Mesendoderm (in vitro differentiated cells): ENCODE data around the gene ZNF638.

Experiments
- DNase-seq: peaks from one replicate; pipeline ENCODE4 v3.0.0; 2013
- H2AK5ac ChIP-seq: 2 replicates; pipeline ENCODE4 v1.6.1; 2013; ENCODE audit warnings: low read length, inconsistent platforms
- H2BK120ac ChIP-seq: 2 replicates; pipeline ENCODE4 v1.6.1; 2013; ENCODE audit warnings: low read depth, mild to moderate bottlenecking, low read length, moderate library complexity, mixed read lengths
- H2BK15ac ChIP-seq: replicated peaks from 2 replicates; pipeline ENCODE4 v1.6.1; 2013; ENCODE audit warnings: low read depth, mild to moderate bottlenecking, moderate library complexity
- H2BK5ac ChIP-seq: 2 replicates; pipeline ENCODE4 v1.6.1; 2013; ENCODE audit warnings: low read length, inconsistent platforms
- H3K18ac ChIP-seq: 2 replicates; pipeline ENCODE4 v1.6.1; 2013; ENCODE audit warnings: mild to moderate bottlenecking, low read length, mixed read lengths
- H3K23ac ChIP-seq: one replicate; pipeline ENCODE4 v1.6.1; 2013; ENCODE audit warnings: low read length
- H3K27ac ChIP-seq: 2 replicates; pipeline ENCODE4 v1.5.1; 2013; ENCODE audit warnings: low read depth, mild to moderate bottlenecking, inconsistent platforms, low read length, moderate library complexity
- H3K27me3 ChIP-seq: 2 replicates; pipeline ENCODE4 v1.6.1; 2013; ENCODE audit warnings: low read length, control low read depth, mild to moderate bottlenecking, inconsistent platforms; ENCODE audit not compliant: insufficient read depth, poor library complexity
- H3K36me3 ChIP-seq: 2 replicates; pipeline ENCODE4 v1.6.1; 2013; ENCODE audit warnings: low read length, inconsistent platforms; ENCODE audit not compliant: control insufficient read depth, insufficient read depth
- H3K4ac ChIP-seq: one replicate; pipeline ENCODE4 v1.6.1; 2013; ENCODE audit warnings: low read depth, mild to moderate bottlenecking, low read length, moderate library complexity
- H3K4me1 ChIP-seq: 2 replicates; pipeline ENCODE4 v1.6.1; 2013; ENCODE audit warnings: low read depth, low read length, inconsistent platforms; ENCODE audit not compliant: control insufficient read depth
- H3K4me2 ChIP-seq: 2 replicates; pipeline ENCODE4 v1.6.1; 2013; ENCODE audit warnings: low read length
- H3K4me3 ChIP-seq: 2 replicates; pipeline ENCODE4 v1.5.1; 2013; ENCODE audit warnings: mild to moderate bottlenecking, low read length
- H3K56ac ChIP-seq: one replicate; pipeline ENCODE4 v1.6.1; 2013; ENCODE audit warnings: low read length
- H3K79me1 ChIP-seq: 2 replicates; pipeline ENCODE4 v1.6.1; 2013; ENCODE audit warnings: low read length, inconsistent platforms
- H3K79me2 ChIP-seq: 2 replicates; pipeline ENCODE4 v1.6.1; 2013; ENCODE audit warnings: mild to moderate bottlenecking, low read length; ENCODE audit not compliant: control insufficient read depth, insufficient read depth
- H3K9ac ChIP-seq: 2 replicates; pipeline ENCODE4 v1.6.1; 2013; ENCODE audit warnings: low read length, inconsistent platforms
- H4K5ac ChIP-seq: one replicate; pipeline ENCODE4 v1.6.1; 2013; ENCODE audit warnings: low read length
- H4K8ac ChIP-seq: one replicate; pipeline ENCODE4 v1.6.1; 2013; ENCODE audit warnings: low read depth, mild to moderate bottlenecking, control low read depth, low read length, moderate library complexity
- WGBS: extraction: QIAGEN DNeasy Blood & Tissue Kit; methylation state at CpG from one replicate; pipeline ENCODE4 v1.1.7; 2013; ENCODE audit warnings: low lambda C conversion rate, missing lambda C conversion rate; ENCODE audit not compliant: insufficient coverage; ENCODE audit errors: extremely low coverage; 5-methylcytosine and 5-hydroxymethylcytosine counted together

ZNF638 gene

DNA sequence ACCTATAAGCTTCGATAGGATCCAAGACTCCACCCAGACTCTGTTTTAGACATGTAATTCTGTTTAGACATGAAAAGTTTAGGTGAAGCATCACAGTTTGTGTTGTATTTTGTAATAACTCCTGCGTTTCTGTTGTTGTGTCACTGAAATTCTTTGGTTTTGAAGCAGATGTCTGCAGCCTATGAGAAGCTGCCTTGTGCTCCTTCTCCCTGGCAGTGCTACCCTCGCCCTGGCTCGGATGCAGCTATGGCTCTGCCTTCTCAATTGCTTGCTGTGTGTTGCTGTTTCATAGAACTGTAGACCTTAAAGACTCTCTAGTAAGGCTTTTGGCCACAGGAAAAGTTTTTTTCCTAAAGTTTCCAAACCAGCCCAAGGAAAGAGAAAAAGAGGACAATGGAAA is 40.2 kb upstream of the ZNF638 start:
- Histone ChIP-seq H3K4me3 (no peak overlapping the region), H3K79me1 (no peaks in the 10 kb centered on the region), H2BK120ac (no peak overlapping the region), H3K27me3 (no peaks in the 10 kb centered on the region), H3K18ac (no peak overlapping the region), H3K4me1 (no peaks in the 10 kb centered on the region), H3K4me2 (no peak overlapping the region), H3K56ac (no peak overlapping the region), H2BK5ac (no peak overlapping the region), H3K79me2 (no peaks in the 10 kb centered on the region), H3K4ac (no peak overlapping the region), H4K8ac (no peak overlapping the region), H2BK15ac (no peak overlapping the region), H3K9ac (no peak overlapping the region), H3K36me3 (no peaks in the 10 kb centered on the region), H2AK5ac (no peak overlapping the region), H4K5ac (no peak overlapping the region), H3K27ac (no peak overlapping the region), H3K23ac (no peak overlapping the region)
- DNase-seq, result no peak
- WGBS, result no CpG with 5 or more reads among the region's 4 CpGs

DNA sequence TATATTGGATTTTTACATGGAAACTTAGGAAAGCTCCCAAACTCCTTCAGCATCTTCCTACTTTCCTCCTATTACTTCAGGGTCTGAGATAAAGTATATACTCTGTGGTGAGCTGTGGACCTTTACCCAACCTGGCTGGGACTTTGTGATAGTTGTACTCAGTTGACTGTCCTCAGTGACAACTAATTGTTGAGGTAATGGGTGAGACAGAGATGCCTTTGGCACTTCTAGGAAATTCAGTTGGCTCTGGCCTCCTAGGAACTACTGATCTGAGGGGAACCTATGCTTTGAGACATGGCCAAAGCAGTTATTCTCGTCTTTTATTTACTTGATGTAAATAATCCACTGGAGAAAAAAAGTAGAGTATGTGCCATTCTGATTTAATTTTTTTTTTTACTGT is 39.4 kb upstream of the ZNF638 start:
- H3K18ac ChIP-seq, result no peak overlapping the region
- no peak overlapping the region for H4K8ac ChIP-seq
- H2AK5ac ChIP-seq, result no peak overlapping the region
- no peak overlapping the region for H2BK5ac ChIP-seq
- no peak for DNase-seq
- H3K4ac ChIP-seq, result no peak overlapping the region
- no peak overlapping the region for H3K27ac ChIP-seq
- H3K4me3 ChIP-seq, result no peak overlapping the region
- no peak overlapping the region for H4K5ac ChIP-seq
- H3K4me2 ChIP-seq, result no peak overlapping the region
- no peaks in the 10 kb centered on the region for H3K36me3 ChIP-seq
- no peak overlapping the region for H2BK15ac ChIP-seq
- no peak overlapping the region for H3K23ac ChIP-seq
- no peaks in the 10 kb centered on the region for H3K27me3 ChIP-seq
- no peaks in the 10 kb centered on the region for H3K79me2 ChIP-seq
- no peak overlapping the region for H3K56ac ChIP-seq
- no peak overlapping the region for H3K9ac ChIP-seq
- H2BK120ac ChIP-seq, result no peak overlapping the region
- no CpG with 5 or more reads among the region's 1 CpG for WGBS
- H3K4me1 ChIP-seq, result no peaks in the 10 kb centered on the region
- no peaks in the 10 kb centered on the region for H3K79me1 ChIP-seq

DNA sequence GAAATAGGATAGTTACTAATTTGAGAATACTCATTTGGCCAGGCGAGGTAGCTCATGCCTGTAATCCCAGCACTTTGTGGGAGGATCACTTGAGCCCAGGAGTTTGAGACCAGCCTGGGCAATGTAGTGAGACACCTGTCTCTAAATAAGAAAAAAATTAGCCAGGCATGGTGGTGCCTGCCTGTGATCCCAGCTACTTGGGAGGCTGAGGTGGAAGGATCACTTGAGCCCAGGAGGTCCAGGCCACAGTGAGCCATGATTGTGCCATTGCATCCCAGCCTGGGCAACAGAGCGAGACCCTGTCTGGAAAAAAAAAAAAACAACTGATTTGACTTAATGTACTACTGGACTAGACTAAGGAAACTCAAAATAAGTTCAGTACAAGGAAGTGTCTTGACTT is 32.7 kb upstream of the ZNF638 start:
- no peak overlapping the region for H2AK5ac ChIP-seq
- H2BK15ac ChIP-seq, result no peak overlapping the region
- H3K79me2 ChIP-seq, result no peaks in the 10 kb centered on the region
- no CpG with 5 or more reads among the region's 2 CpGs for WGBS
- H3K4me1 ChIP-seq, result no peaks in the 10 kb centered on the region
- no peak overlapping the region for H3K9ac ChIP-seq
- H3K27ac ChIP-seq, result no peak overlapping the region
- no peak overlapping the region for H2BK120ac ChIP-seq
- H3K23ac ChIP-seq, result no peak overlapping the region
- no peak overlapping the region for H4K5ac ChIP-seq
- H2BK5ac ChIP-seq, result no peak overlapping the region
- no peaks in the 10 kb centered on the region for H3K27me3 ChIP-seq
- H3K4ac ChIP-seq, result no peak overlapping the region
- H3K56ac ChIP-seq, result no peak overlapping the region
- H3K4me3 ChIP-seq, result no peak overlapping the region
- no peak overlapping the region for H4K8ac ChIP-seq
- H3K4me2 ChIP-seq, result no peak overlapping the region
- DNase-seq, result no peak
- H3K36me3 ChIP-seq, result no peaks in the 10 kb centered on the region
- H3K79me1 ChIP-seq, result no peaks in the 10 kb centered on the region
- H3K18ac ChIP-seq, result no peak overlapping the region

DNA sequence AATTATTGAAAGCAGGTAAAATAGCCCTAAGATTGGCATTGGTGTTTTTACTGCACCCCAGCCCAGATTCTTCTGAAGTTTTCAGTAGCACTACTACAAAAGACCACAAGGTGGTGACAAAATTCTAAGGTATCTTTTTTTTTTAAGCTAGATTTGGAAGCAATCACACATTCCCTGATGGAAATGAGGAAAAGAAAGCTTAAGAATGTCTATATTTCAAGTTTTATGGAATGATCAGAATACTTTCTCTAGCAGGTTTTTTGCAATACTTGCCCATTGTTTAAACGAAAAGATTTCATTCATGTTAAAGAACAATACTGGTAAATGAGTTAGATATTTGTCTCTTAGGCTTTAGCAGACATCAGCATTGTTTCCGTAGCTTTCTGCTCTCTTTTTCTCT is 32.1 kb upstream of the ZNF638 start:
- Histone ChIP-seq H4K8ac (no peak overlapping the region), H3K79me2 (no peaks in the 10 kb centered on the region), H3K36me3 (no peaks in the 10 kb centered on the region), H3K4me2 (no peak overlapping the region), H3K27ac (no peak overlapping the region), H3K4ac (no peak overlapping the region), H3K4me1 (no peaks in the 10 kb centered on the region), H4K5ac (no peak overlapping the region), H3K79me1 (no peaks in the 10 kb centered on the region), H3K18ac (no peak overlapping the region), H2BK5ac (no peak overlapping the region), H3K27me3 (no peaks in the 10 kb centered on the region), H3K9ac (no peak overlapping the region), H2BK120ac (no peak overlapping the region), H2BK15ac (no peak overlapping the region), H2AK5ac (no peak overlapping the region), H3K56ac (no peak overlapping the region), H3K4me3 (no peak overlapping the region), H3K23ac (no peak overlapping the region)
- WGBS, result no CpG with 5 or more reads among the region's 2 CpGs
- DNase-seq, result peak; percentile 38

DNA sequence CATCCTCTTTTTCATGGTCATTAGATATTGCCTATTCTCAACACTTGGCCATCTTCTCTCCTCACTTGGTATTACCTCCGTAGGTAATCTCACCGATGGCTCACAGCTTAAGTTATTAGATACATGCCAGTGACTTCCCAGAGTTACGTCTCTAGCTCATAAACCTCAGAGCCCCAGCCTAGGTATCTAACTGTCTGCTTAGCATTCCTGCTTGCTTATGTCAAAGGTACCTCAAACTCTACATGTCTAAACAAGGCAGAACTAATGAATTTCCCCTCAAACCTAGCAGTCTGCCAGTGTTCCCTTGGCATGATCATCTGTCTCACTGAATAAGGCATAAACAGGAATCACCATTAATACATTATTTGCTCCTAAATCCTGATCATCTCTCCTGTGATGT is 27.7 kb upstream of the ZNF638 start:
- H3K4me1 ChIP-seq, result no peaks in the 10 kb centered on the region
- no peak overlapping the region for H3K4me3 ChIP-seq
- H2BK120ac ChIP-seq, result no peak overlapping the region
- no peak overlapping the region for H3K18ac ChIP-seq
- no peak overlapping the region for H3K27ac ChIP-seq
- H4K8ac ChIP-seq, result no peak overlapping the region
- no peak overlapping the region for H3K9ac ChIP-seq
- H3K23ac ChIP-seq, result no peak overlapping the region
- H3K4ac ChIP-seq, result no peak overlapping the region
- H2AK5ac ChIP-seq, result no peak overlapping the region
- H3K79me2 ChIP-seq, result no peaks in the 10 kb centered on the region
- DNase-seq, result no peak
- H3K27me3 ChIP-seq, result no peaks in the 10 kb centered on the region
- no peaks in the 10 kb centered on the region for H3K36me3 ChIP-seq
- H3K79me1 ChIP-seq, result no peaks in the 10 kb centered on the region
- WGBS, result no CpG with 5 or more reads among the region's 3 CpGs
- H2BK5ac ChIP-seq, result no peak overlapping the region
- no peak overlapping the region for H2BK15ac ChIP-seq
- H3K56ac ChIP-seq, result no peak overlapping the region
- H4K5ac ChIP-seq, result no peak overlapping the region
- H3K4me2 ChIP-seq, result no peak overlapping the region

DNA sequence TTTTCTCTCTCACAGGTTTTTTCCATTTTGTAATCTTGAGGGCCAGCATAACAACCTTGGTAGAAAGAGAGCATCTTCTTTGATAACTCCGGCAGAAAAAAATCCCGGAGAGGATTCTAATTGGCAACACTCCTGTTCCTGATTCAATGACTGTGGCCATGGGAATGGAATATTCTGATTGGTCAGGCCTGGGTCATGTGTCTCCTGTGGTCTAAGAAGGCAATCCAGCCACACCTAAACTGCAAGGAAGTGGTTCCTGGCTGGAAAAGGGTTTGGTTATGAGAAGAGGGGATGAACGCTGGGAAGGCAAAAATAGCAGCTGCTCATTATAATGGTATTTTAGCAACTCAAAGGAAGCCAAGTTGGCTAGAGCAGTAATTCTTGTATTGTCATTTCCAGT is 24.8 kb upstream of the ZNF638 start:
- Histone ChIP-seq H2AK5ac (no peak overlapping the region), H3K79me2 (no peaks in the 10 kb centered on the region), H3K36me3 (no peaks in the 10 kb centered on the region), H4K8ac (no peak overlapping the region), H3K4me1 (no peaks in the 10 kb centered on the region), H2BK15ac (no peak overlapping the region), H3K4me3 (no peak overlapping the region), H3K79me1 (no peaks in the 10 kb centered on the region), H2BK5ac (no peak overlapping the region), H3K23ac (no peak overlapping the region), H3K56ac (no peak overlapping the region), H2BK120ac (no peak overlapping the region), H4K5ac (no peak overlapping the region), H3K18ac (no peak overlapping the region), H3K4ac (no peak overlapping the region), H3K27ac (no peak overlapping the region), H3K4me2 (no peak overlapping the region), H3K27me3 (no peaks in the 10 kb centered on the region), H3K9ac (no peak overlapping the region)
- DNase-seq, result peak; percentile 27
- no CpG with 5 or more reads among the region's 3 CpGs for WGBS
